ENCODE results near the gene WNT9A.

Gene WNT9A

GRCh38 chr1:227924168-227924832, 23.4 kb downstream of the WNT9A start:
- DNase-seq (ENCODE audit: low read depth in 3 of 3) = no peak

GRCh38 chr1:227923353-227924167, 24.2 kb downstream of the WNT9A start:
- DNase-seq (ENCODE audit: low read depth in 3 of 3) = no peak

- no peak for DNase-seq (ENCODE audit: low read depth in 3 of 3)
Observed at GRCh38 chr1:227922501-227923352, 25.0 kb downstream of the WNT9A start.

GRCh38 chr1:227921461-227922185, 26.1 kb downstream of the WNT9A start:
- no peak for DNase-seq (ENCODE audit: low read depth in 3 of 3)

GRCh38 chr1:227920896-227921295, 26.8 kb downstream of the WNT9A start:
- DNase-seq (ENCODE audit: low read depth in 3 of 3) = no peak

- no peak for DNase-seq (ENCODE audit: low read depth in 3 of 3)
Observed at GRCh38 chr1:227920426-227920825, 27.3 kb downstream of the WNT9A start.

- no peak for DNase-seq (ENCODE audit: low read depth in 3 of 3)
Observed at GRCh38 chr1:227919906-227920305, 27.8 kb downstream of the WNT9A start.

GRCh38 chr1:227918736-227919135, 29.0 kb downstream of the WNT9A start:
- DNase-seq (ENCODE audit: low read depth in 3 of 3) = no peak

GRCh38 chr1:227918083-227918700, 29.5 kb downstream of the WNT9A start:
- no peak for DNase-seq (ENCODE audit: low read depth in 3 of 3)

GRCh38 chr1:227917081-227917950, 30.4 kb downstream of the WNT9A start:
- DNase-seq (ENCODE audit: low read depth in 3 of 3) = no peak

GRCh38 chr1:227916655-227917054, 31.1 kb downstream of the WNT9A start:
- DNase-seq (ENCODE audit: low read depth in 3 of 3) = no peak

- no peak for DNase-seq (ENCODE audit: low read depth in 3 of 3)
Observed at GRCh38 chr1:227915564-227916553, 31.9 kb downstream of the WNT9A start.

- DNase-seq (ENCODE audit: low read depth in 3 of 3) = no peak
Observed at GRCh38 chr1:227914801-227915563, 32.8 kb downstream of the WNT9A start.

GRCh38 chr1:227913764-227914721, 33.7 kb downstream of the WNT9A start:
- no peak for DNase-seq (ENCODE audit: low read depth in 3 of 3)

GRCh38 chr1:227913396-227913763, 34.4 kb downstream of the WNT9A start:
- DNase-seq (ENCODE audit: low read depth in 3 of 3) = no peak

- DNase-seq (ENCODE audit: low read depth in 3 of 3) = no peak
Observed at GRCh38 chr1:227912866-227913265, 34.9 kb downstream of the WNT9A start.

- DNase-seq (ENCODE audit: low read depth in 3 of 3) = no peak
Observed at GRCh38 chr1:227911376-227911775, 36.4 kb downstream of the WNT9A start.
